Stimulated activated CD4-positive, alpha-beta T cell treated with anti-CD3 and anti-CD28 coated beads, Interleukin-4, amount 100 ng/mL, for 1 hour (primary cell): Measurements from ENCODE around the gene RASA4B.
"Not testable (repeated sequence)": the region's sequence is repeated elsewhere in the genome, so short reads cannot be mapped to it uniquely, and the experiment has no call there.

ENCODE experiments used
- DNase-seq: peaks from one replicate; pipeline ENCODE4 v3.0.0-alpha.2; 2020

The RASA4B gene

GRCh38 chr7:102510575-102510974 is 7.0 kb downstream of the RASA4B start:
- DNase-seq = not testable (repeated sequence)

GRCh38 chr7:102507410-102508088 is 10.0 kb downstream of the RASA4B start:
- not testable (repeated sequence) for DNase-seq

- DNase-seq = not testable (repeated sequence)
These were observed 12.0 kb downstream of the RASA4B start for GRCh38 chr7:102505298-102506185.

- not testable (repeated sequence) for DNase-seq
These were observed 14.4 kb downstream of the RASA4B start for GRCh38 chr7:102503141-102503540.

- DNase-seq = not testable (repeated sequence)
These were observed 19.3 kb downstream of the RASA4B start for GRCh38 chr7:102498321-102498720.

- DNase-seq = not testable (repeated sequence)
These were observed 20.3 kb downstream of the RASA4B start for GRCh38 chr7:102497308-102497707.

GRCh38 chr7:102496861-102497260 is 20.7 kb downstream of the RASA4B start:
- not testable (repeated sequence) for DNase-seq

GRCh38 chr7:102494473-102495149 is 23.0 kb downstream of the RASA4B start:
- DNase-seq = not testable (repeated sequence)

GRCh38 chr7:102494026-102494425 is 23.6 kb downstream of the RASA4B start:
- DNase-seq = not testable (repeated sequence)

- not testable (repeated sequence) for DNase-seq
These were observed 24.2 kb downstream of the RASA4B start for GRCh38 chr7:102493220-102493935.

- DNase-seq = peak; percentile 62
These were observed 27.0 kb downstream of the RASA4B start for GRCh38 chr7:102490529-102491075.

GRCh38 chr7:102484317-102484716 is 33.3 kb downstream of the RASA4B start:
- not testable (repeated sequence) for DNase-seq

GRCh38 chr7:102481962-102482361 is 35.6 kb downstream of the RASA4B start:
- not testable (repeated sequence) for DNase-seq

- DNase-seq = peak; percentile 16
These were observed 37.5 kb downstream of the RASA4B start for GRCh38 chr7:102479982-102480637.

GRCh38 chr7:102479209-102479584 is 38.4 kb downstream of the RASA4B start:
- DNase-seq = not testable (repeated sequence)

- DNase-seq = peak; percentile 87
These were observed 39.0 kb downstream of the RASA4B start, which contains the start of gene POLR2J for GRCh38 chr7:102478314-102479208. Gene POLR2J, minus strand, starts transcription at chr7:102478922. Its CDS starts 62 bp downstream, at chr7:102478860.

GRCh38 chr7:102474736-102475435 is 42.7 kb downstream of the RASA4B start:
- DNase-seq = not testable (repeated sequence)

GRCh38 chr7:102474116-102474515 is 43.5 kb downstream of the RASA4B start:
- DNase-seq = not testable (repeated sequence)

GRCh38 chr7:102473271-102473991 is 44.1 kb downstream of the RASA4B start:
- no peak for DNase-seq
